H7 (cell line): ENCODE measurements around the gene PEX11G. TPM values are rescaled to one million over a fixed set of nuclear protein-coding genes. Genes with fewer than 3 reads are reported as not detected.

Source experiments
- DNase-seq: peaks from one replicate; pipeline ENCODE4 v3.0.0; 2012
- H3K27me3 ChIP-seq: 2 replicates; pipeline ENCODE4 v1.6.0; 2011; ENCODE audit warnings: mild to moderate bottlenecking, low read length; ENCODE audit not compliant: control insufficient read depth, insufficient read depth
- H3K36me3 ChIP-seq: replicated peaks from 2 replicates; pipeline ENCODE4 v1.5.1; 2011; ENCODE audit warnings: low read length; ENCODE audit not compliant: control insufficient read depth, insufficient read depth
- H3K4me3 ChIP-seq: 2 replicates; pipeline ENCODE4 v1.5.1; 2011; ENCODE audit warnings: low read depth, mild to moderate bottlenecking, control low read depth, low read length, moderate library complexity; ENCODE audit not compliant: insufficient read depth
- total RNA-seq: library from RNA; depleted of rRNA; stranded (reverse); fragments of >200 nt; shearing (Covaris generic); gene quantifications from 2 replicates; pipeline ENCODE4 v1.2.3, GENCODE V29; 2014

PEX11G gene
- total RNA-seq, 1 experiment from 2014 or later, result 2.4 TPM

- H3K4me3 ChIP-seq, result no peak overlapping the region
These were observed 3.7 kb upstream of the PEX11G start for GRCh38 chr19:7492558-7492957.

GRCh38 chr19:7492142-7492541 lies 3.3 kb upstream of the PEX11G start:
- H3K4me3 ChIP-seq, result no peak overlapping the region
- no peaks in the 10 kb centered on the region for H3K36me3 ChIP-seq
- no peaks in the 10 kb centered on the region for H3K27me3 ChIP-seq
- no peak for DNase-seq

More at GRCh38 chr19:7492558-7492957, 3.7 kb upstream of the PEX11G start:
- no peaks in the 10 kb centered on the region; the same call in 1 of the 2 replicates for H3K27me3 ChIP-seq
- no peaks in the 10 kb centered on the region for H3K36me3 ChIP-seq
- DNase-seq, result no peak

- Histone ChIP-seq H3K27me3 (no peaks in the 10 kb centered on the region), H3K4me3 (no peak overlapping the region), H3K36me3 (no peaks in the 10 kb centered on the region)
- peak; percentile 36 for DNase-seq
These were observed 792 bp upstream of the PEX11G start for GRCh38 chr19:7489609-7490044.

GRCh38 chr19:7486923-7487322 lies 1.9 kb downstream of the PEX11G start:
- Histone ChIP-seq H3K4me3 (no peak overlapping the region), H3K27me3 (no peaks in the 10 kb centered on the region), H3K36me3 (no peaks in the 10 kb centered on the region)
- no peak for DNase-seq

GRCh38 chr19:7483720-7484201 lies 5.1 kb downstream of the PEX11G start:
- no peak overlapping the region for H3K4me3 ChIP-seq
- H3K36me3 ChIP-seq, result no peaks in the 10 kb centered on the region
- H3K27me3 ChIP-seq, result no peaks in the 10 kb centered on the region; the same call in 1 of the 2 replicates
- no peak for DNase-seq

GRCh38 chr19:7482584-7483439 lies 6.0 kb downstream of the PEX11G start:
- H3K27me3 ChIP-seq, result no peaks in the 10 kb centered on the region; the same call in 1 of the 2 replicates
- DNase-seq, result peak; percentile 100
- peak overlapping the region; percentile 22; the same call in 1 of the 2 replicates for H3K4me3 ChIP-seq
- no peaks in the 10 kb centered on the region for H3K36me3 ChIP-seq

- Histone ChIP-seq H3K27me3 (no peaks in the 10 kb centered on the region; the same call in 1 of the 2 replicates), H3K36me3 (no peaks in the 10 kb centered on the region), H3K4me3 (no peak overlapping the region)
- peak; percentile 45 for DNase-seq
These were observed 7.9 kb downstream of the PEX11G start for GRCh38 chr19:7480970-7481255.

- no peaks in the 10 kb centered on the region for H3K36me3 ChIP-seq
- peak; percentile 65 for DNase-seq
- no peak overlapping the region for H3K4me3 ChIP-seq
- no peaks in the 10 kb centered on the region; the same call in 1 of the 2 replicates for H3K27me3 ChIP-seq
These were observed 8.4 kb downstream of the PEX11G start for GRCh38 chr19:7480222-7480969.

GRCh38 chr19:7478843-7479227 lies 10.0 kb downstream of the PEX11G start:
- no peaks in the 10 kb centered on the region for H3K36me3 ChIP-seq
- no peak overlapping the region for H3K4me3 ChIP-seq
- DNase-seq, result peak; percentile 56
- H3K27me3 ChIP-seq, result no peaks in the 10 kb centered on the region; the same call in 1 of the 2 replicates

GRCh38 chr19:7478173-7478842 lies 10.5 kb downstream of the PEX11G start:
- H3K4me3 ChIP-seq, result no peak overlapping the region
- no peaks in the 10 kb centered on the region; the same call in 1 of the 2 replicates for H3K27me3 ChIP-seq
- DNase-seq, result peak; percentile 63
- no peaks in the 10 kb centered on the region for H3K36me3 ChIP-seq

GRCh38 chr19:7477758-7478157 lies 11.1 kb downstream of the PEX11G start:
- Histone ChIP-seq H3K36me3 (no peaks in the 10 kb centered on the region), H3K4me3 (no peak overlapping the region), H3K27me3 (no peaks in the 10 kb centered on the region; the same call in 1 of the 2 replicates)
- no peak for DNase-seq

GRCh38 chr19:7476777-7477494 lies 11.9 kb downstream of the PEX11G start:
- peak; percentile 65 for DNase-seq
- H3K4me3 ChIP-seq, result no peak overlapping the region
- no peaks in the 10 kb centered on the region for H3K36me3 ChIP-seq
- H3K27me3 ChIP-seq, result no peaks in the 10 kb centered on the region; the same call in 1 of the 2 replicates

GRCh38 chr19:7476241-7476640 lies 12.6 kb downstream of the PEX11G start:
- H3K4me3 ChIP-seq, result no peak overlapping the region
- no peak for DNase-seq
- H3K36me3 ChIP-seq, result no peaks in the 10 kb centered on the region; the same call in 1 of the 2 replicates
- H3K27me3 ChIP-seq, result no peaks in the 10 kb centered on the region

GRCh38 chr19:7475665-7476064 lies 13.2 kb downstream of the PEX11G start:
- DNase-seq, result no peak
- no peaks in the 10 kb centered on the region for H3K27me3 ChIP-seq
- H3K4me3 ChIP-seq, result no peak overlapping the region
- H3K36me3 ChIP-seq, result peaks cover 2% of the 10 kb centered on the region
